DOHH2 (cell line): Measurements from ENCODE around the gene PTCH1.

ENCODE experiments used
- EZH2phosphoT487 ChIP-seq: fragments of 200-600 bp; sonication (generic); IDR thresholded peaks from 2 replicates; pipeline ENCODE4 v1.6.1; 2017; ENCODE audit warnings: borderline replicate concordance, mild to moderate bottlenecking, antibody characterized with exemption, low read length, moderate library complexity, mixed read lengths
- TF ChIP-seq, protein P1 (sequence below): fragments of 200-600 bp; sonication (generic); IDR thresholded peaks from one replicate; pipeline ENCODE4 v1.5.1; 2014; ENCODE audit warnings: antibody characterized with exemption, mild to moderate bottlenecking, low read depth, low read length; ENCODE audit not compliant: poor library complexity, severe bottlenecking

DNA sequence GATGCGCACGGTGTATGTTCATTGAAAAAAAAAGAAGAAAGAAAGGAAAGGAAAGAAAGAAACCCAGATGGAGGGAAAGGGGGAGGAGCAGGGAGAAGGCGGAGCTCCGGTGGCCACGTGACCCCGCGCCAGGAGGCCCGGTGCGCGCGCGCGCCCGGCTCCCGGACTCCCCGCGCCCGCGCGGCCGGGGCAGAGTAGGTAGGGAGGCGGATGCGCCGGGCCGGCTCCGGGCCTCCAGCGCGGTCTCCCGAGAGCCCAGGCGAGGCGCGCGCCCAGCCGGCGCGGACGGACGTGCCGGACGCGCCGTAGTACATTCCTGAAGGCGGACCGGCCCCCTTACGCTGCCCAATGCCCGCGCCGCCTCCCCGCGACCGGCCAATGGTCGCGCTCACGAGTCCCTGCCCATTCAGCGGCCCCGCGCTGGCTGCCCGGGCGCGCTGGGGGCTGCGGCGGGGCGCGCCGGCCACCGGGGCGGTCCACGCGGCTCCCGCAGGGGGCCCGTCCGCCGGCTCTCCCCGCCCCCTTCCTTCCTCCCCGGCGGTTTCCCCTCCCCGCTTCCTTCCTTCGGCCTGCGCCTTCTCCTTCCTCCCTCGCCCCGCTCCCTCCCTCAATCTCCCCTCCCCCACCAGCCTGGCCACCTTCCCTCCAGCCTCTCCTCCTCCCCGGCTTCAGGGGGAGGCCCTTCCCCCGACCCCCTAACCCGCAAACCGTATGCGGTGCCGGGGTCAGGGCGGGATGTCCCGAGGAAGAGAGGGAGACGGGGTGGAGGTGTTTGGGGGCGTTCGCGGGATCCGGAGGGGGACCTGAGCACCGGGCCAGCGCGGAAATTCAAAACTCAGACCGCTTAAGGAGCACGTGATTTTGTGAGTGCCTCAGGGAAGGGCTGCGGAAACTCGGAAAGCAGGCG is 5.8 kb downstream of the PTCH1 start:
- TF ChIP-seq, protein P1, sequence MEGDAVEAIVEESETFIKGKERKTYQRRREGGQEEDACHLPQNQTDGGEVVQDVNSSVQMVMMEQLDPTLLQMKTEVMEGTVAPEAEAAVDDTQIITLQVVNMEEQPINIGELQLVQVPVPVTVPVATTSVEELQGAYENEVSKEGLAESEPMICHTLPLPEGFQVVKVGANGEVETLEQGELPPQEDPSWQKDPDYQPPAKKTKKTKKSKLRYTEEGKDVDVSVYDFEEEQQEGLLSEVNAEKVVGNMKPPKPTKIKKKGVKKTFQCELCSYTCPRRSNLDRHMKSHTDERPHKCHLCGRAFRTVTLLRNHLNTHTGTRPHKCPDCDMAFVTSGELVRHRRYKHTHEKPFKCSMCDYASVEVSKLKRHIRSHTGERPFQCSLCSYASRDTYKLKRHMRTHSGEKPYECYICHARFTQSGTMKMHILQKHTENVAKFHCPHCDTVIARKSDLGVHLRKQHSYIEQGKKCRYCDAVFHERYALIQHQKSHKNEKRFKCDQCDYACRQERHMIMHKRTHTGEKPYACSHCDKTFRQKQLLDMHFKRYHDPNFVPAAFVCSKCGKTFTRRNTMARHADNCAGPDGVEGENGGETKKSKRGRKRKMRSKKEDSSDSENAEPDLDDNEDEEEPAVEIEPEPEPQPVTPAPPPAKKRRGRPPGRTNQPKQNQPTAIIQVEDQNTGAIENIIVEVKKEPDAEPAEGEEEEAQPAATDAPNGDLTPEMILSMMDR, result no peak
- TF ChIP-seq EZH2phosphoT487, result no peak
